OCI-LY7 (cell line): Measurements from ENCODE around the gene CDC42BPA. TPM values are rescaled to one million over a fixed set of nuclear protein-coding genes. Genes with fewer than 3 reads are reported as not detected.

Experiments
- BruUV-seq: library from RNA; stranded (reverse); fragments of 400-500 nt; replicated peaks from 2 replicates; lab custom pipeline; 2021; lab: Mats Ljungman, UMichigan
- CTCF ChIA-PET: fragments of 300-600 bp; sonication (Branson Sonifier 250); formaldehyde crosslinking; loops from one replicate; lab custom pipeline; 2022; ENCODE audit warnings: antibody characterized with exemption; ENCODE audit not compliant: unreplicated experiment; lab: Charles Lee
- POLR2A ChIA-PET: fragments of 300-600 bp; sonication (Branson Sonifier 250); formaldehyde crosslinking; loops from one replicate; lab custom pipeline; 2022; ENCODE audit warnings: antibody characterized with exemption; lab: Charles Lee
- DNase-seq: peaks from one replicate; pipeline ENCODE4 v3.0.0-alpha.2; 2015; ENCODE audit warnings: low spot score
- H2AFZ ChIP-seq: fragments of 200-600 bp; sonication (generic), shearing (Covaris generic); 2 replicates; pipeline ENCODE4 v1.6.1; 2014; ENCODE audit warnings: mild to moderate bottlenecking, antibody characterized with exemption, low read length, moderate library complexity
- H3K27ac ChIP-seq: fragments of 200-600 bp; sonication (generic); 2 replicates; pipeline ENCODE4 v1.5.1; 2014; ENCODE audit warnings: mixed run types, low read depth, mild to moderate bottlenecking, moderate library complexity, low read length, inconsistent platforms; ENCODE audit not compliant: poor library complexity, severe bottlenecking
- H3K36me3 ChIP-seq: fragments of 200-600 bp; sonication (generic); 2 replicates; pipeline ENCODE4 v1.6.1; 2014; ENCODE audit warnings: mild to moderate bottlenecking, antibody characterized with exemption, low read length, moderate library complexity, mixed read lengths; ENCODE audit not compliant: insufficient read depth
- H3K4me1 ChIP-seq: fragments of 200-600 bp; sonication (generic); 2 replicates; pipeline ENCODE4 v1.5.1; 2014; ENCODE audit warnings: mild to moderate bottlenecking, low read length; ENCODE audit not compliant: insufficient read depth, poor library complexity, severe bottlenecking
- H3K4me2 ChIP-seq: fragments of 200-600 bp; sonication (generic); 2 replicates; pipeline ENCODE4 v1.6.1; 2014; ENCODE audit warnings: mild to moderate bottlenecking, low read length
- H3K4me3 ChIP-seq: fragments of 200-600 bp; sonication (generic); 2 replicates; pipeline ENCODE4 v1.5.1; 2014; ENCODE audit warnings: mild to moderate bottlenecking, low read depth, low read length; ENCODE audit not compliant: poor library complexity, severe bottlenecking
- H3K79me2 ChIP-seq: fragments of 200-600 bp; sonication (generic); 2 replicates; pipeline ENCODE4 v1.6.1; 2016; ENCODE audit warnings: low read depth, mild to moderate bottlenecking, low read length, moderate library complexity, mixed read lengths; ENCODE audit not compliant: insufficient read depth
- H3K9me2 ChIP-seq: fragments of 200-600 bp; sonication (generic); 2 replicates; pipeline ENCODE4 v1.6.1; 2016; ENCODE audit warnings: mild to moderate bottlenecking, low read length, mixed read lengths; ENCODE audit not compliant: insufficient read depth
- H3K9me3 ChIP-seq: fragments of 200-600 bp; sonication (generic); 2 replicates; pipeline ENCODE4 v1.6.1; 2014; ENCODE audit warnings: mild to moderate bottlenecking, mixed run types, low read length, mixed read lengths
- H4K20me1 ChIP-seq: fragments of 200-600 bp; sonication (generic); 2 replicates; pipeline ENCODE4 v1.6.1; 2014; ENCODE audit warnings: mild to moderate bottlenecking, antibody characterized with exemption, low read length, moderate library complexity, mixed read lengths; ENCODE audit not compliant: insufficient read depth
- EZH2phosphoT487 ChIP-seq: fragments of 200-600 bp; sonication (generic); IDR thresholded peaks from 2 replicates; pipeline ENCODE4 v1.6.1; 2018; ENCODE audit warnings: low read depth, borderline replicate concordance, mild to moderate bottlenecking, mixed run types, antibody characterized with exemption, low read length, moderate library complexity, mixed read lengths
- intact Hi-C: fragments of 100-400 bp; cut with micrococcal nuclease; formaldehyde crosslinking; loops from one replicate; pipeline ENCODE4 v1.10.0; 2022; ENCODE audit not compliant: unreplicated experiment
- total RNA-seq, 2 experiments: library from RNA; depleted of rRNA in 1 of 2; stranded (reverse); fragments of >200 nt in 1 of 2; shearing (Covaris generic) in 1 of 2; gene quantifications; 2 replicates each; pipeline ENCODE4 v1.2.3, GENCODE V29; 2014 to 2022
- TF ChIP-seq, protein P1 (sequence below): fragments of 200-600 bp; sonication (generic); conservative IDR thresholded peaks from 2 replicates; pipeline ENCODE4 v1.5.1; 2014; ENCODE audit warnings: mild to moderate bottlenecking, antibody characterized with exemption, low read length, moderate library complexity, mixed read lengths

The CDC42BPA gene
- total RNA-seq, 2 experiments from 2014 or later, result not detected

DNA sequence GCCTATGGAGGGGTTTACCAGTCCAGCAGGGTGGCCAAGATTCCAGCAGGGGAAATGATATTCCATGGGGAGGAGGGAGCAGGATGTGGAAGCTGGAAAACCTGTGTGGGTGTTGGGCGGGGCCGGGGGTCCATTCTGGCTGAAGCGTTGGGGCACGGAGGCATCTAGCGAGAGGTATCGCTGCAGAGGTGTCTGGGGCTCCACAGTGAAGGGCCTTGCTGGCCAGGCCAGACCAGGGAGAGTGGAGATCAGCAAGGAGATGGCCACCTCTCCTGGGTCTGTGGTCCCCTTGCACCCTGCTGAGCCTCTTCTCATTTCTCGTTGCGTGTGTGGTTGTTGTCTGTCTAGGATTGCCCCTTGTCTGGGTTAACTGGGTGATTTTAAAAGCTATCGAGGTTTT, 372.0 kb downstream of the CDC42BPA start:
- no peaks in the 10 kb centered on the region; the same call in 1 of the 2 replicates for H4K20me1 ChIP-seq
- H2AFZ ChIP-seq, result no peak overlapping the region
- ChIA-PET CTCF (no interaction called here), POLR2A (no interaction called here)
- H3K4me2 ChIP-seq, result no peak overlapping the region
- H3K27ac ChIP-seq, result no peak overlapping the region
- peaks cover 4% of the 10 kb centered on the region for H3K4me1 ChIP-seq
- intact Hi-C loops, result no loop called here
- H3K9me2 ChIP-seq, result no peaks in the 10 kb centered on the region
- no TSS peak for BruUV-seq
- TF ChIP-seq, protein P1, sequence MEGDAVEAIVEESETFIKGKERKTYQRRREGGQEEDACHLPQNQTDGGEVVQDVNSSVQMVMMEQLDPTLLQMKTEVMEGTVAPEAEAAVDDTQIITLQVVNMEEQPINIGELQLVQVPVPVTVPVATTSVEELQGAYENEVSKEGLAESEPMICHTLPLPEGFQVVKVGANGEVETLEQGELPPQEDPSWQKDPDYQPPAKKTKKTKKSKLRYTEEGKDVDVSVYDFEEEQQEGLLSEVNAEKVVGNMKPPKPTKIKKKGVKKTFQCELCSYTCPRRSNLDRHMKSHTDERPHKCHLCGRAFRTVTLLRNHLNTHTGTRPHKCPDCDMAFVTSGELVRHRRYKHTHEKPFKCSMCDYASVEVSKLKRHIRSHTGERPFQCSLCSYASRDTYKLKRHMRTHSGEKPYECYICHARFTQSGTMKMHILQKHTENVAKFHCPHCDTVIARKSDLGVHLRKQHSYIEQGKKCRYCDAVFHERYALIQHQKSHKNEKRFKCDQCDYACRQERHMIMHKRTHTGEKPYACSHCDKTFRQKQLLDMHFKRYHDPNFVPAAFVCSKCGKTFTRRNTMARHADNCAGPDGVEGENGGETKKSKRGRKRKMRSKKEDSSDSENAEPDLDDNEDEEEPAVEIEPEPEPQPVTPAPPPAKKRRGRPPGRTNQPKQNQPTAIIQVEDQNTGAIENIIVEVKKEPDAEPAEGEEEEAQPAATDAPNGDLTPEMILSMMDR, result no peak
- no peak for TF ChIP-seq EZH2phosphoT487
- H3K9me3 ChIP-seq, result no peaks in the 10 kb centered on the region
- no peak for DNase-seq
- H3K4me3 ChIP-seq, result no peak overlapping the region
- no peaks in the 10 kb centered on the region for H3K79me2 ChIP-seq
- H3K36me3 ChIP-seq, result no peaks in the 10 kb centered on the region

DNA sequence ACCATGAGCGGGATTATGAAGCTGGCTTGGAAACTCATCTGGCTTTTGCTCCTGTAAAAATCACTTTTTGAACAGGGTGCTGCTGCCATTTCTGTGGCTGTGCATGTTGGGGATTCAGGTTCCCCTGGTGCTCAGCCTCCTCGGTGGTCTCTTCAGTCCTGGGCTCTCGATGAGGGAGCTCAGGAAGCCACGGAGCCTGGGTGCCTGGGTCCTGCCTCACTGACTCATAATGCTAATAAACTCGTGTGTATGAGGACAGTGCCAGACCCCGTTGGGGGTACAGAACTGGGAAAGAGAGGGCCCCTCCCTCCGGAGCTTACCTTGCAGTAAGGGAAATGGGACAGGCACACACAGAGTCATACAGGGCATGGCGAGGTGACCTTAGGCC, 372.4 kb downstream of the CDC42BPA start:
- H3K36me3 ChIP-seq, result no peaks in the 10 kb centered on the region
- TF ChIP-seq, protein P1, result no peak
- TF ChIP-seq EZH2phosphoT487, result no peak
- H2AFZ ChIP-seq, result no peak overlapping the region
- H3K4me1 ChIP-seq, result peaks cover 8% of the 10 kb centered on the region
- no peaks in the 10 kb centered on the region; the same call in 1 of the 2 replicates for H4K20me1 ChIP-seq
- H3K4me2 ChIP-seq, result no peak overlapping the region
- intact Hi-C loops, result no loop called here
- no peak overlapping the region for H3K27ac ChIP-seq
- ChIA-PET CTCF (interaction anchor here (0.6 kb wide), 1 partner anchor 310 kb away, joined by 3 read pairs; no protein-coding TSS in a partner anchor), POLR2A (interaction anchor here (0.5 kb wide), 1 partner anchor 97 kb away, joined by 5 read pairs; no protein-coding TSS in a partner anchor)
- no peak overlapping the region for H3K4me3 ChIP-seq
- no peaks in the 10 kb centered on the region for H3K9me3 ChIP-seq
- BruUV-seq, result no TSS peak
- no peaks in the 10 kb centered on the region for H3K79me2 ChIP-seq
- no peaks in the 10 kb centered on the region for H3K9me2 ChIP-seq
- DNase-seq, result no peak

DNA sequence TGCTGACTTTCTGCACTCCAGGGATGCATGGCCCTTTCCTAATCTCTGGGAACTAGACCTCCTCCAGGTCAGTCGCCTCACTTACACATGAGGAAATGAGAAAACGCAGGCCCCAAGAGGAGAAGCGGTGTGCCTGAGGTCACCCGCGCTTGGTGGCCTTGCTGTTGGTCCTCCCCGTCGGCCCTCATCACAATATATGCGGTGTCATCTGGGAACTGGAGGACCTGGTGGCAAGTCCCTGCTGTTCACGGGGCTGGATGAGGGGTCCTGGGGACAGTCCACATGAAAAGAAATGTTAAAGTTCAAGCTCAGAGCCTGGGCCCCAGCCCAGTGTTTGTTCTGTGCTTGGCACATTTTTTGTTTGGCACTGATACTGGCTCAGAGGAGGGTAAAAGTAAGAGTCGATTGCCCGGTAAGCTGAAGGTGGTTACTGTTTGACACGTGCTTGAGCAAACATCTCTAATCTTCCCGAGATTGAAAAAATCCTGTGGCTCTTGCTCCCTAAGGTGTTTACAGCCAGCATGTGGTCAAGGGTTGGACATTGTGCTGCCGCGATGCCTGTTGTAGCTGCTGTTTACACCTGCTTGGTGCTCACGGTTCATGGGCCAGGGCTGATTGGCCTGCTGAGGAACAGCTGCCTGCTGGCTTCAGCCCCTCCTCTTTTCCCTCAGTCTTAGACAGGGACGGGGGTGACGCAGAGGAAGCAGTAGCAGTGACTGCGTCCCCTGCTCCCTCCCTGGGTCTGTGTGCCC, 373.0 kb downstream of the CDC42BPA start:
- H3K4me1 ChIP-seq, result peaks cover 12% of the 10 kb centered on the region
- ChIA-PET POLR2A (interaction anchor here (0.5 kb wide), 1 partner anchor 97 kb away, joined by 5 read pairs; no protein-coding TSS in a partner anchor), CTCF (interaction anchor here (0.6 kb wide), 1 partner anchor 309 kb away, joined by 3 read pairs; no protein-coding TSS in a partner anchor)
- no peaks in the 10 kb centered on the region for H3K36me3 ChIP-seq
- no peaks in the 10 kb centered on the region for H3K79me2 ChIP-seq
- DNase-seq, result no peak
- no peak overlapping the region for H3K4me2 ChIP-seq
- no TSS peak for BruUV-seq
- H2AFZ ChIP-seq, result no peak overlapping the region
- H3K9me3 ChIP-seq, result no peaks in the 10 kb centered on the region
- no peak overlapping the region for H3K27ac ChIP-seq
- TF ChIP-seq, protein P1, result no peak
- no peak for TF ChIP-seq EZH2phosphoT487
- H3K9me2 ChIP-seq, result no peaks in the 10 kb centered on the region
- no peaks in the 10 kb centered on the region; the same call in 1 of the 2 replicates for H4K20me1 ChIP-seq
- intact Hi-C loops, result no loop called here
- no peak overlapping the region for H3K4me3 ChIP-seq
